RCC 7860 (cell line): ENCODE measurements around the gene C5.
A peak's percentile ranks its signal among the peaks of the same experiment; 100 is the strongest.
"Not testable (repeated sequence)": the region's sequence is repeated elsewhere in the genome, so short reads cannot be mapped to it uniquely, and the experiment has no call there.

ENCODE experiments used
- DNase-seq: peaks from one replicate; pipeline ENCODE4 v3.0.0-alpha.2; 2015; ENCODE audit warnings: low spot score
- FAIRE-seq: peaks from 2 replicates; lab custom pipeline; 2012; peaks lifted over from hg19 to GRCh38; lab: Jason Lieb, UNC

The C5 gene

DNA sequence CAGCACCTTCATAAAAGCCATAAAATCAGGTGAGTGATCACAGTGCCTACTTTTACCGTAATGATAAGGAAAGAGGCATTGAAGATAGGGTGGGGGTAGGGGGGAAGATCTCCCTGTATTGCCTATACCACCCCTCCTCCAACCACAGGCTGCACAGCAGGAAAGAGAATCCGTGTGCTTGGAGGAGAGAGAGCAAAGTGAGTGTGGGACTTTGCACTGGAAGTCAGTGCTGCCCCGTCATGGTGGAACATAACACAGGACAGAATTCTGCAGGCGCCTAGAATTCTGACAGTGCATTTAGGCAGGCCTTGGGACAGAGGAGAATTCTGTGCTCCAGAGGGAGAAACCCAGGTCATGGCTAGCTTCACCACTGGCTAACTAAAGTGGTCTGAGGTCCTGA is 3.5 kb upstream of the C5 start:
- DNase-seq (no peak), FAIRE-seq (no peak)

DNA sequence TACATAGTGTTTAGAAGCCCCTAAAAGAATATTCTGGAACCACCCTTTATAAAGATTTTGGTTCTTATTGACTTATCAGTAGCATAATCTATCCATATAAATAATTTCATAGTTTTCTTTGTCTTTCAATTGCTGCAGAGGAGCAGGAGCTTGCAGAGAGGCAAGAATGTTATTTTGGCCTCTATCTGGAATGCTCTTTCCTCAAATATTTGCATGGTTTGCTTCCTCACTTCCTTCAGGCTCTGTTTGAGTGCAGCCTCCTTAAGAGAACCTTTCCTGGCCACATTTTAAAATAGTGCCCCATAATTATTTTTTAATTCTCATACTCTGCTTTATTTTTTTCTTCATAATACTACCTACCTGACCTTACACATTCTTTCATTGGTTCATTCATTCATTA is 1.5 kb downstream of the C5 start:
- DNase-seq (no peak), FAIRE-seq (no peak)

DNA sequence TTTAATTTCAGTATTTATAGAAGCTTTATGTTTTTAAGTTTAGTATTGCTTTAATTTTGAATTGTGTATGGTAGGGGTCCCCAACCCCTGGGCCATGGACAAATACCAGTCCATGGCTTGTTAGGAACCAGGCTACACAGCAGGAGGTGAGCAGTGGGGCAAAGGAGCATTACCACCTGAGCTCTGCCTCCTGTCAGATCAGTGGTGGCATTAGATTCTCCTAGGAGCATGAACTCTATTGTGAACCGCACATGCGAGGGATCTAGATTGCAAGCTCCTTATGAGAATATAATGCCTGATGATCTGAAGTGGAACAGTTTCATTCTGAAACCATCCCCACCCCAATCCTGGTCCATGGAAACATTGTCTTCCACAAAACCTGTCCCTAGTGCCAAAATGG is 1.9 kb downstream of the C5 start:
- DNase-seq (no peak), FAIRE-seq (no peak)

DNA sequence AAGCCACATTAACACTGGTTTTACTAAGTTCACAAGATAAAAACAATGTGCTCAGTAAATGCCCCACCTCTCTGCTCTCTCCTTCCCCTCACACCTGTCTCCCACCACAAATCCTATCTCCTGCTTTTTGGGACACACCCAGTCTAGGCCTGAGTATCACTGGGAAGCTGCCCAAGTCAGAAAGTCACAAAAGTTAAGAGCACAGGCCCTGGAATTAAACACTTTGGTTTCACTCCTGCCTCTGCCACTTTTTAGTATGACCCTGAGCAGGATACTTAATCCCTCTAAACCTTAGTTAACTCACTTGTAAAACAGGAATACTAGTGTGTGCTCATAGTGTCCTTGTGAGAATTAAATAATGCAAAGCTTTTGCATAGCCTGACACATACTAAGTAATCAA is 11.3 kb downstream of the C5 start:
- no peak for FAIRE-seq
- no peak for DNase-seq

DNA sequence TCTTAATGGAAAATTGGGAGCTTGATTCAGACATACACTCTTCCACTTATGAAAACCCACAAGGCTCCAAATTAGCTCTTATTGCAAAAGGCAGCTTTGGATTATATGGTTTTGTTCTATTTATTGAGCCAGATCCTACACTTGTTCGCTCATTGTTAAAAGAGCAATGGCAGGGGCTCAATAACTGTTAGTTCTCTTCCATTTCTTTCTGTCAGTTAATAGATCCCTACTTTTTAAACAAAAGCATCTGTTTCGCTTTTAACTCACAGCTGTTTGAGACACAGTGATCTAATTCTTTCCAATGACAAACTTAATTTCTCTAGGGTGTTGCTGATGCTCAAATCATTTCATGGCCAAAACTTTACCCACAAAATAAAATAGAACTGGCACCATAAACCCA is 11.7 kb downstream of the C5 start:
- FAIRE-seq: no peak

DNA sequence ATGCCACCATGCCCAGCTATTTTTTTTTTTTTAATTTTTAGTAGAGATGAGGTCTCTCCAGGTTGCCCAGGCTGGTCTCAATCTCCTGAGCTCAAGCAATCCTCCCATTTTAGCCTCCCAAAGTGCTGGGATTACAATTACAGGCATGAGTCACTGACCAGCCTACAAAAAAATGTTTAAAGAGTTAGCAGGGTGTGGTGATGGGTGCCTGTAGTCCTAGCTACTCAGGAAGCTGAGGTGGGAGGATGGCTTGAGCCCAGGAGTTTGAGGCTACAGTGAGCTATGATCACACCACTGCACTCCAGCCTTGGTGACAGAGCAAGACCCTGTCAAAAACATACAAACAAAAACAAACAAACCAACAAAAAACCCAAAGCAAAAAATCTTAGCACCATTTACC is 14.4 kb downstream of the C5 start:
- FAIRE-seq: not testable (repeated sequence)

More for the DNA sequence above, 11.7 kb downstream of the C5 start:
- no peak for DNase-seq

DNA sequence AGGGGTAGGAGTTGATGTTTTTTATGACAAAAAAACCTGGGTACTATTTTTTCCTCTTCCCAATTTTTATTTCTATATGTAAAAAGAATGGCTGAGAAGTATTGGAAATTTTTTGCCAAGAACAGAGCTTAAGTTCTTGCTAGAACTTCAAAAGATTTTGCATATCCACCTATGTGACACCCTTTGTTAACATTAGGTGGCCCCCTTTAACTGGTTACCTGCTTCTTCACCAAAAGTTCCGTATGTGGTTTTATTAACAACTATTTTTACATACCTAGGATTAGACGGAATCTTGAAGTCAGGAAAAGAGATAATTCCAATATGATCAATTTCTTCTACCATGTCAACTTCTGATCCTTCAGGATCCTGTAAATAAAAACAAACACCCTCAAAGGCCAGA is 15.5 kb downstream of the C5 start:
- no peak for FAIRE-seq
- DNase-seq: no peak

More for the DNA sequence above, 14.4 kb downstream of the C5 start:
- DNase-seq: not testable (repeated sequence)

DNA sequence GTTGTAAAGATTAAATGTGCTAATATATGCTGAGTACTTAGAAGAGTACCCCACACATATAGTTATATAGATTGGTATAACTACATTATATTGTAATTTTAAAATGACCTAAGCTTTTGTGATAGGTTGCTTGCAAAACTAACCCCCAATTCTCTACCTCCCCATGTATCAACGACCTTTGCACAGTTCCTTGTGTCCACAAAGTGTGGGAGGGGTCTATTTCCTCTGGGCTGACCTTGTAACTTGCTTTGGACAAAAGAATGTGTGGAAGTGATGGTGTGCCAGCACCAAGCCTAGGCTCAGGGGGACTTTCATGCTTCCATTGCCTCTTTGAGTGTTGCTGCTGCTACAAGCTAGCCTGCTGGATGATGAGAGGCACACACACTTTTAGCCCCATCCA is 20.6 kb downstream of the C5 start:
- no peak for FAIRE-seq
- DNase-seq: no peak

DNA sequence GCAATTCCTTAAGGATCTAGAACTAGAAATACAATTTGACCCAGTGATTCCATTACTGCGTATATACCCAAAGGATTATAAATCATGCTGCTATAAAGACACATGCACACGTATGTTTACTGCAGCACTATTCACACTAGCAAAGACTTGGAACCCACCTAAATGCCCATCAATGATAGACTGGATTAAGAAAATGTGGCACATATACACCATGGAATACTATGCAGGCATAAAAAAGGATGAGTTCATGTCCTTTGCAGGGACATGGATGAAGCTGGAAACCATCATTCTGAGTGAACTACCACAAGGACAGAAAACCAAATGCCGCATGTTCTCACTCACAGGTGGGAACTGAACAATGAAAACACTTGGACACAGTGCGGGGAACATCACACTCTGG is 21.8 kb downstream of the C5 start:
- not testable (repeated sequence) for FAIRE-seq, DNase-seq

DNA sequence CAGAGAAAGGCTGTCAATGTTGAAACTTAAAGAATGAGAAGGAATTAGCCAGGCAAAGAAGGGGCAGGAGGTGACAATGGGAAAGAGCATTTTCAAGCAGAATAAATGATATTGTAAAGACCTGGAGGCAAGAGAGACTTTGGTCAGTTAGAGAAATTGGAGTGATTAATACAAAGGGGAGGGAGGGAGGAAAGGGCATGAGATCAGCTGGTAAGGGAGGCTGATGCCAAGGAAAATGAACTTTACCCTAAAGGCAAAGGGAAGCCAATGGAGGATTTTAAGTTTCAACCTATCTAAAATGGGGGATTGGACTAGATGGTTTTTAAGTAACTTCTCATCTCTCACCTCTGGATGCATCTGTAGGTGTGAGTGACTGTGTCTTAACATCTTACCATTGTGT is 23.3 kb downstream of the C5 start:
- DNase-seq (no peak), FAIRE-seq (no peak)

DNA sequence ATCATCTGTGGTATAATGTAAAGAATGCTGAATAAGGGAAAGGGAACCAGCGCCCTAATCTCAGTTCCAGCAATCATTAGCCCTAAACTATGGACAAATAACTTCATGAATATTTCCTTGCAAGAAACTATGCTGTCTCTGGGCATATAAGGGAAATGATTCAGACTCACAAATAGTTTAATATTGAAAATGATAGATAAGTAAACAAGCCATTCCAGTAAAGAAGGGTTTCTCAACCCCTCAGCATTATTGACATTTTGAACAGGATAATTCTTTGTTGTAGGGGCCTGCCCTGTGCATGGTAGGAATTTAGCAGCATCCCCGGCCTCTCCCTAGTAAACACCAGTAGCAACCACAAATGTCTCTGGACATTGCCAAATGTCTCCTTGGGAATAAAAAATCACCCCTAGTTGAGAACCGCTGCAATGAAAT is 23.8 kb downstream of the C5 start:
- no peak for FAIRE-seq
- DNase-seq: no peak

DNA sequence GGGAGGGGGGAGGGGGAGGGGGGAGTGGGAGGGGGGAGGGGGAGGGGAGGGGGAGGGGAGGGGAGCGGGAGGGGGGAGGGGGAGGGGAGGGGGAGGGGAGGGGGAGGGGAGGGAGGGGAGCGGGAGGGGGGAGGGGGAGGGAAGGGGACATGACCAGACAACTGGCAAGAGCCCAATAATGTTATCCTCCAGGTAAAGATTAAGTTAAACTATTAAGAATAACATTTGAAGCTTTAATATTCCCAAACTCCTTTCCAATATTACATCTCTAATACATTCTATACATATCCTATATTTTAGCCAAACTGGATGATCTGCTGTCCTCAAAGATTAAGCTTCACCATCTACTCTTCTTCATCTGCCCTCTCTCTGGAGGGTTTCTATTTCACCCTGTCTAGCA is 25.8 kb downstream of the C5 start:
- FAIRE-seq (no peak), DNase-seq (no peak)

DNA sequence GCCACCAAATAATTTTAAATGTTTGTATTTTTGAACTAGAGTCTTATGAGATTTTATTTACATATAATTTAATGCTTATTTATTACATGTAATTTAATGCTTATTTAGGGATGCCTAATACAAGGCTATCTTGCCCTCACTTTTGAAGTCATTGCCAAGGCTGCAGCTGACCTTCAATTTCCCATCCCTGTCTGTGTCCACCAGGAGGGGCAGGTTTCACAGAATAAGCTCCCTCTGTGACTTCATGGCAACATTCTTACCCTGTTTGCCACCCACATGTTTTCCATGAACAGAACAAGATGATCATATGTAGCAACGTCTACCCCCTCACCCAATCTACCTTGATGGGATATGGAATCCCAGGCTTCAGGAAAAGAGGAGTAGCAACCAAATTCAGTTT is 27.0 kb downstream of the C5 start:
- DNase-seq: no peak
- no peak for FAIRE-seq

DNA sequence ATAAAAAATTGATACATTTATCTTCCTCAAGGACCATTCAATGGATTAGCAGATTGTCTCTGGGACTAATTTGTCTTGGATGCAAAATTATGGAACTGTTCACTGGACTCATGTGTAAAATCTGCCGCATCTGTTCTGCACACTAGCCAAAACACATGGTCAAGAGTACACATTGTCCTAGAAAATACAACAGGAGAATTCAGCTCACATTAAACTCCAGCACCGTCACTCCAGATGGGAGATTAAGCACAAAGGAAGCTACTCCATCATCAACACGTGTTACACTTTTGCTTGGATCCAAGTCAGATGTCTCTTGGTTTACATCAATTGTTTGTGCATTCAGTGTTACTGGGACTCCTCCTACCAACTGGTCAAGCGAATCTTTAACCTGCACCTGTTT is 28.8 kb downstream of the C5 start:
- DNase-seq (no peak), FAIRE-seq (no peak)

DNA sequence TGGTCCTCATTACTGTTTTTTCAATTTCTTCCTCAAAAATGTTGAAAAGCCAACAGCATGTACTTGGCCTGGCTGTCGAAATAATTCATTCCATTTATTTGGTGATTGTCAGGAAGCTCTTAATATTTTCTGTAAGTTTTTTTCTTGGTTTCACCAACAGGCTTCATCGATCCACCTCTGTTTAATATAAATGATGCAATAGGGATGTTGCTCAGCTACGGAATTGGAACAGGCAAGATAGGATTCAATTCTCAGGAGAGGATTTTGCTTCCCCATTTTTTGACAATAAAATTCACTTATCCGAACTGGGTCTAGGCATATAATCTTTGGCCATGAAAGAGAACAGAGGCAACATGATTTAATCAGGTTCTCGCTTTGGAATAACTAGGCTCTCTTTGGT is 30.8 kb downstream of the C5 start:
- no peak for DNase-seq
- FAIRE-seq: no peak

DNA sequence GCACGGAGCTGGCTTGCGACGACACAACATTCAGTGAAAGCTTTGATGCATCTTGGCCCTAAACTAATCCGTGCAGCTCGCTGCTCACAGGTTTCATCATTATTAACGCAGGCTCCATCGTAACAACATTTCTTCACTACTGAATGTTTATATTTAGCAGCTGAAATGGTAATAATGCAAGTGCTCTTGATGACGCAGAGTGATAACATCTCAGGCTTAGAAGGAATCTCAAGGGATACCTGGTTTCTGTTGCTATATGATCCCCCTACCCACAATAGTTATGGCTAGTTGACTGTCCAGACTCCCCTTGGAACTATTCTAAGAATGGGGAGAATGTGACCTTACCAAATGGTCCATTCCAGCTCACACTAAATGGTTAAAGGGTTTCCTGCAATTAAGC is 36.2 kb downstream of the C5 start:
- FAIRE-seq (no peak), DNase-seq (no peak)

DNA sequence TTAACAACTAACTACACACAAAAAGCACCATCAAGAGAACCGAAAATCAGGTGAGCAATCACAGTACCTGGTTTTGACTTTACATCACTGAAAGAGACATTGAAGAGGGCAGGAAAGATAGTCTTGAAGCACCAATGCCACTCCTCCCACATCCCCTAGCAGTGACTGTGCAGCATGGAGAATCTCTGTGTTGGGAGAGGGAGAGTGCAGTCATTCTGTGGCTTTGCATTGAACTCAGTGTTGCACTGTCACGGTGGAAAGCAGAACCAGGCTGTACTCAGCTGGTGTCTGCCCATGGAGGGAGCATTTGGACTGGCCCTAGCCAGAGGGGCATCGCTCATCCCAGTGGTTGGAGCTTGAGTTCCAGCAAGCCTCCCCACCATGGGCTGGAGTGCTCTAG is 40.4 kb downstream of the C5 start:
- no peak for FAIRE-seq

DNA sequence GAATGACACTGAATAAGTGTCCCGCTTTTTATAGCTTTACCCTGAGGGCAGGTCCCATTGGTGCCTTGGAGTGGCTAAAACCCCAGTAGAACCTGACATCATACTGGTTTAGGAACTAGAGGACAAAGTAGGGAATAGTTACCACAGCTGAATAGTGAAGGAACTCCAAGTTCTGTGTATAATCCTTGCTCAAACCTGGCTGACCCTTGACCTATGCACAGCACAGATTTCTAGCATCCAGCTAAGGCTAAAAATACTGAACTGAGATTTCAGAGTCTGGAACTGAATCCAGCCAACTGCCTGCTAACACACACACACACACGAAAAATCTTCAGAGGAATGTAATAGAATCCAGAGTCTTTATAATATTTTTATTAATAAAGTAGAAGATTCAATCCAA is 50.8 kb downstream of the C5 start:
- FAIRE-seq (no peak), DNase-seq (no peak)

More for the DNA sequence above, 40.4 kb downstream of the C5 start:
- no peak for DNase-seq

DNA sequence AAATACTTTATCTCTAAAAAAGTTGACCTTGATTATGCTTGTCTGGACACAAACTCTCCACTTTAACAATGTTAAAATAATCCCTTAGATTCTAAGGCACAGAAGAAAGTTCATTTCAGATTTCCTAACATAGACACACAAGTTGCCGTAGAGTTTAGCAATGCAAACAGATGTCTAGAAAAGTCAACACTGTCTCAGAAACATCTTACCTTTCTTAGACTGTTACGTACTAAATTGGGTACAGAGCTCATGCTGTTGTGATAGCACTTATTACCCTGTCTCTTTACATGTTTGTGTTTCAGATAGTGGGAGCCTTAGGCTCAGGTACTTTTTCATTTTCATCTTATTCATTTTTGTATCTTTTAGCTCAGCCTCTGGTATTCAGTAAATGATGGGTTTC is 52.0 kb downstream of the C5 start:
- no peak for FAIRE-seq
- no peak for DNase-seq

DNA sequence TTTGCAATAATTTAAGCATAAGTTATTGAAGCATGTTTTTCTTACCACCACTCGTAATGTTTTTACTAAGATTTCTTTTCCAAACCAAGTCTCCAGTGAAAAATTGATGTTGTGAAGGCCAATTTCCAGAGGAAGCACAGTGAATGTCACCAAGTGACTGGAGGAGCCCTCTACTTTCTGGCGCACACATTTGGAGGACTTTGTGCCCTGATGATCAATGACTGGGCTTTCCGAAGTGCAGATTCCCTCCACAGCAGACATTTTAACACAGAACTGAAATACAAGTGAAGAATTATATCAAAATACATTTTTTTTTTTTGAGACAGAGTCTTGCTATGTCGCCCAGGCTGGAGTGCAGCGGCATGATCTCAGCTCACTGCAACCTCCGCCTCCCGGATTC is 52.6 kb downstream of the C5 start:
- no peak for FAIRE-seq

DNA sequence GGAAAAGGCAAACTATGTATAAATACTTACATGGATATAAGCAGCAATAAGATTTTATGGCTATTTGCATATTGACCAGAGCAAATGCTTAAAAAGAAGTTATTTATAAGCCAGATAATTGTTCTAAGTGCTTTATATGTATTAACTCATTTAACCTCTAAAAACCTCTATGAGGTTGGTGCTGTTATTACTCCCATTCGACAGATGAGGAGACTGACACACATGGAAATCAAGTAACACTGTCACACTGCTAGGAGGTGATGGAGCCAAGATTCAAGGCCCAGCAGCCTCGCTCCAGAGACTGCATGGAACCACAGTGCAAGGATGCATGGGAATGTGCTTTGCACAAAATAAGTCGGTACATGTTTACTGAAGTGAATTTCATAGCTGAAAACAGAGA is 53.7 kb downstream of the C5 start:
- DNase-seq (no peak), FAIRE-seq (no peak)

More for the DNA sequence above, 52.6 kb downstream of the C5 start:
- DNase-seq: no peak

DNA sequence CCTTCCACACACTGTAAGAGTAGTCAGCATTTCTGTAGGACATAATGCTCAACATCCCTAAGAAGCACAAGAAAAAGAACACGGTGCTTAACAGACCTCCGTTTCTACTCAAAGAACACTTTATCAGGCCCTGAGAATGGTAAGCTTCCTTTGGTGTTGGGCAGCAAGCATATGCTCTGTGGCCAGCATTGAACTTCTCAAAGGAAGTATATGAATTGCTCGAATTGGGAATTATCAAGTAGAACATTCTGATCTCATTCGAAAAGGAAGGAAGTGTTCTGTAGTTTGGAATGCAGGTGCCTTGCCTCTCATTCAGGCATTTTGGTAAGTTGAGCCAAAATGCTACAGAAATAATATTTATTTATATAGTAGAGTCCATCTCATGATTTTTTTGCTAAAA is 61.0 kb downstream of the C5 start:
- no peak for DNase-seq
- no peak for FAIRE-seq

DNA sequence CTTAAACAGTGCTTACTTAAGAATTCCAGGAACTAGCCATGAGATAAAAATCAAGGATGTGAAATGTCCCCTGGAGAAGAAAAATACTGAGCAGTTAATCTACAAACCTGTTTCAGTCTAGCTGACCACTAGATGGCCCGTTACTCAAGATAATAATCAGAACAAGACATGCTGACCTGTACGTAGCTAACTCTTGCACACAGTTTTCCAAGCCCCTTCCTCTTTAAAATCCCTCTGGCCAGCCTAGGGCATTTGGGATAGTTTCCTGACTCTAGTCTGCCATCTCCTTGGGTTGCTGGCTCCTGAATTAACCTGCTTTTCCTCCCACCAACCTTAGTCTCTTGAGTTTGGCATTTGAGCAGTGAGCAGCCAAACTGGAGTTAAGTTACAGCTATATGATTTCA is 64.3 kb downstream of the C5 start:
- peak; percentile 59 for FAIRE-seq
- DNase-seq: peak; percentile 54
